Activated CD4-positive, CD25-positive, alpha-beta regulatory T cell treated with anti-CD3 and anti-CD28 coated beads, Interleukin-2, amount 50 U/mL, for 24 hours (primary cell): ENCODE measurements around the gene SCGB2B2.
"Not testable (repeated sequence)": the region's sequence is repeated elsewhere in the genome, so short reads cannot be mapped to it uniquely, and the experiment has no call there.

Source experiments
- ATAC-seq, 2 donors: fragments of 150-1000 bp; cut with Tn5 transposase; one replicate each; pipeline ENCODE4 v1.10.0; 2021; ENCODE audit warnings: mild to moderate bottlenecking in 1 of 2, moderate library complexity in 1 of 2

SCGB2B2 gene, protein sequence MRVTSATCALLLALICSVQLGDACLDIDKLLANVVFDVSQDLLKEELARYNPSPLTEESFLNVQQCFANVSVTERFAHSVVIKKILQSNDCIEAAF

GRCh38 chr19:34676697-34677385 lies at the start of gene SCGB2B2:
Gene SCGB2B2, minus strand, starts transcription at chr19:34677159. Its CDS starts 82,596 bp downstream, at chr19:34594563.
- peak; percentile 72 to 79 for ATAC-seq

DNA sequence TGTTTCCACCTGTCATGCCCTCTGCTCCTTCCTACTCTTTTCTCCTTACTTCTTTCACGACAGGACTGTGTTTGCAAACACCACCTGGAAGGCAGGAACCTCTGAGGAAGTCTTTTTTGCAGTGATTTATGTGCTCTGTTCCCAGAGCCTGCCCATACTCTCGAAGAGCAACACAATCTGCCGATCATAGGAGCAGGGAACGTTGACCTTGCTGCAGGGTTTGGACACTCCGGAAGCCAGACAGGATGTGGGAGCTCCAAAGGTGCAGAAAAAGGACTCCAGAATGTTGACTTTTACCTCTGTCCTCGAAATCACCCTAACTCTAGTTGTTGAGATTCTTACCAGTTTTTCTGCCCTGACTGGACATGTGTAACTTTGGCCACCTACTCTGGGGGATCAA lies 48.4 kb upstream of the SCGB2B2 start:
- no peak for ATAC-seq

- no peak for ATAC-seq
These were observed 45.4 kb upstream of the SCGB2B2 start for GRCh38 chr19:34722353-34722752.

GRCh38 chr19:34715357-34715756 lies 38.4 kb upstream of the SCGB2B2 start:
- ATAC-seq, result no peak

DNA sequence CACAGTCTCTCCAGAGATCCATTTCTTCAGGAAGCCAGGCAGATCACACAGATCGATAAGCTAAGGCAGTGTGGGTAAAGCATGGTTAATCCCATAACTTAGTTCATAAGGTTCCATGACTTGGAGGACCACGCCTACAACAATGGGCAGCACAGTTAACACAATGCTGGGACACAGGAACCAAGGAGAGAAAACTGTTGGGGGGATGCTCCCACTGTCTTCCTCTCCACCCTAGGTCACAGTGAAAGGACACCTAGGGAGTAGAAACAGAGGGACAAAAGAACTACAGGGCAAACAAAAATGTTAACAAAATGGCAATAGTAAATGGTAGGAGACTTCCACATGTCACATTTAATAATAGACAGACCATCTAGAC lies 36.3 kb upstream of the SCGB2B2 start:
- ATAC-seq, result no peak

DNA sequence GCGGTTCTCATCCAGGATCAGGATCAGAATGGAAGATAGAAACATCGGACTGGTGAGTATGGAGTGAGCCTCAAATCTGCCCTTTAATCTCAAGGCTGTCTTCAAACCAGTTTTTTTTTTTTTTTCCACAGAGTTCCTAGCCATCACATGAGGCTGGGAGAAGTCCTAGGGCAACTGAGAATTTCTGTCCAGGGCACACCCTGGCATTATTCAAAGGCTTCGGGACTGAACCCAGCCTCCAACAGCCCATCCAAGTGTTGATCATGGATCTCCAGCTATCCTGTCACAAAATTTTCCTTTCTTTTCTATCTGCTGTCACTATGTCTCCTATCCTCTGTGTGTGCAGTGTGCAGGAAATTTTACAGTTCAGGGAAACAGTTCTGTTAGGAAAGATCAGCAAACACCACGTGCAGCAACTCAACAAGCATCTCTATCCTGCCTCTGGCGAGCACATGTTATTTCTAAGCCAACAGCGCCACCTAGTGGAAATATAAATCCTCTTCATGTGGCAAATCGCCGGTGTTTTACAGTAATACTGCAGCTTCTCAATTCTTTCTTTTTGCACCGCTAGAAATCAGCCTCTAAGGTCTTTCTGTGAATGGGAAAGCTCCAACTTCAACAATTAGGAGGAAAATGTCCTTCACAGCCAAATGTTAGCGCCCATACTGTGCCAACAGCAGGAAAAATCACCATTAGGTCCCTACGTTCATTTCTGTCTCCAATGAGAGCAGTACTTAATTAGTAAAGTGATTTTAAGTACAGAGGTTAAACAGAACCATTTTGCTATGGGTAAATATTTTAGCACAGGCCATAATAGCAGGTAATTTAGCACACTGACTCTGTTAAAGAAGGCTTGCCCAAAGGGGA lies 35.7 kb upstream of the SCGB2B2 start:
- peak; percentile 43 to 51 for ATAC-seq

DNA sequence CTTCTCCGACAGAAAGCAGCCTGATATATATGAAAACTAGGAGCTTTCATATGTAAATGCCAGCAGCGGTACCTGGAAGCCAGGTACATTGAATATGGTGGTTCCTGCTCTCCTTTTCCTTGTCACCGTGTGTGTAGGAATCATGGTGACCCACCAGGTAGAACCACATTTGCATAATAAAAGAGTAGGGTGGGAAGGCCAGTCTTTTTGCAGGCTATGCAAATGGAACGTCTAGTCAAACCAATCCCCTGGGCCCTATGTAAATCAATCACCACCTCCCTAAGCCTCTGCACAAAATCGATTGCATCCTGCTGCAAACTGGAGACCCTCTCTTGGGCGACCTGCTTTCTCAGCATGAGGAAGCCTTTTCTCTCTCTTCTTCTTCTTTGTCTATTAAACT lies 34.9 kb upstream of the SCGB2B2 start:
- ATAC-seq, result no peak

DNA sequence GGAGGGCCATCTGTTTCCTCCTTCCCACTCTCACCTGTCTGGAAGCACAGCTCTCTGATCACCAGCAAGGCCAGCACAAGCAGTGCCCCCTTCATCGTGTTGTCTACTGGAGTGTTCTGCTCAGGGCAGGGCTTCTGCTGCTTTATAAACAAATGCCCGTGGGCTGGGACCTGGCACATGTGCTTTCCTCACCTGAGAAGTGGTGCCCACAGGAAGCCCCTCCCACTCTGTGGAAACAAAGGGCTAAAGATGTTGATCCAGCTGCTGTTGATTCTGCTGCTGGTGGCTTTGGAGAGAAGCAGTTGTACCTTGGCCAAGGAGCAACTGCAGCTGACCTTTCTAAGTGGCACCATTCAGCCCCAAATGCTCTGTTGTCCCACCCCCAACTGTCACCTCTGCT lies 30.7 kb upstream of the SCGB2B2 start:
- no peak for ATAC-seq

GRCh38 chr19:34692549-34692948 lies 15.6 kb upstream of the SCGB2B2 start:
- no peak for ATAC-seq

DNA sequence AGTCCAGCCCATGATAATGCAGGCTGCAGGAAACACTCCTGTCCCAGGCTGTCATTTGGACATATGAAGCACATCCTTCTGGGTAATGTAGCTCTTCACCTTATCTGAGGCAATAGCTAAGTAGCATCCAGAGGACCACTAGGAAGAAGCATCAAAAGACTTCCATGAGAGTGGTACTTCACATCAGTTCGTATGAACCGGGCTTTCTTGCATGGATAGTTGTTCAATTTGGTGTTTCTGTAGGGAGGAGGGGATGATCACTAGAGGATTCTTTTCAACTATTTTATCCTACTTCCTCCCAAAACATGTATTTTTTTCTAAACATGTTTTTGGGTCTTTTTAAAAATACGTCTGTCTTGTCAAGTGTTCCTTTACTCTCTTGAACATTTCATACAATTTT lies 13.4 kb upstream of the SCGB2B2 start:
- no peak for ATAC-seq

DNA sequence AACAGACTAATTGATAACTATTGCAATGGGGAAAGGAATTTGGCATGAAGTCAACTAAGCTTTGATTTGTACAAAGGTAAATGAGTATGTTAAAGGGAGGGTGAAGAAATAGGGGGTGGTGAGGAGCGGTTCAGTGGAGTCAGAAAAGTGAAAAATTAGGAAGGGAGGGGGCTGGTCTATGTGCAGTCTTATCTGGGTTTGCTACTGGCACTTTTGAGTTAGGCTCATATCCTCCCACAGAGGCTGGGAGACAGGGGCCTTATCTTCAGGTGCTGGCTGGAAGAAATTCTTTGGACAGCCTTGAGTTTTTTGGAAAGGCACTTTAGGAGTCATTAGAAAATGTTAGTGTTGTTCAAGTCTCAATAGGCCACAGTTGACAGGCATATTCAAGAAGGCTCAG lies 11.6 kb upstream of the SCGB2B2 start:
- ATAC-seq, result no peak

DNA sequence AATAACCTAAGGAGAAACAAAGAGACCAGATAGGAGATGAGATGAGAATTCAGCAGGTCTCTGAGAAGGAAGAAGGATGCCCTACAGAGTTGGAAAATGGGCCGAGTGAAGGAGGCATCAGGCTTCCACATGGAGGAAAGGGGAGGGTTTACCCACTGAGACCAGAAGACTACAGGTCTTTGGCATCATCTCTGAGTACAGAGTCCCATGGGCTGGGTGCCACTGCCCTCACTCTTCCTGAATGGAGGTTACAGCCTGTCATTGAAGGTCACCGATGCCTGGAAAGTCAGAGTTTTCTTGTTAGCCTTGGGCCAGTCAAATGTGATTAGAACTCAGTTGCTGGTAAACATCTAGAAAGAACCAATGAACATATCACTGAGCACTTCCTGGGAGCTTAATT lies 10.4 kb upstream of the SCGB2B2 start:
- no peak for ATAC-seq

GRCh38 chr19:34686455-34686854 lies 9.5 kb upstream of the SCGB2B2 start:
- no peak for ATAC-seq

- not testable (repeated sequence) for ATAC-seq
These were observed 8.3 kb upstream of the SCGB2B2 start for GRCh38 chr19:34685266-34685665.

- ATAC-seq, result no peak
These were observed 4.5 kb upstream of the SCGB2B2 start for GRCh38 chr19:34681478-34681877.

DNA sequence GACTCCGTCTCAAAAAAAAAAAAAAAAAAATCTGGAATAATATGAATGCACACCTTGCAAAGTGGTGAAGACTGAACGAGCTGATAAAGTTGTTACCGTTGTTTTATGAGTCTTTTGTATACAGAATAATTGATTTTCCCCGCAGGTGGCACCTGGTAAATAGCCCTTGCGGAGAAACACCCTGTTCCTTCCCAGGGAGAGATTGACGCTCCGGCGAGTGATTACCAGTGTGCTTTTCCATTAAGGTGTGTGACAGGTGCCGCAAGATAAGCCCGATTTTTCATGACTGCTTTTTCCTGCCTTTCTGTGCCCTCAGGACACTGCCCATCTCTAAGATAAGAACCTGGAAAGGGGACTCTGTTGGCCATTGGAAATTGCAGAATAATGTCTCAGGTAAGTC lies 1.5 kb upstream of the SCGB2B2 start:
- no peak for ATAC-seq

DNA sequence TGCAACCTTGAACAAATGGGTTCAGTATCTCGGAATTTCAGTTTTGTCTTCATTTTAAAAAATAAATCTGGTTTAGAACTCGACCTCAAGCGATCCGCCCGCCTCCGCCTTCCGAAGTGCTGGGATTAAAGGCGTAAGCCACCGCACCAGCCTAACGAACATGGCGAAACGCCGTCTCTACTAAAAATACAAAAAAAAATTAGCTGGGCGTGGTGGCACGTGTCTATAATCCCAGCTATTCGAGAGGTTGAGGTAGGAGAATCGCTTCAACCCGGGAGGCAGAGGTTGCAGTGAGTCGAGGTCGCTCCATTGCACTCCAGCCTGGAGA lies 1.1 kb upstream of the SCGB2B2 start:
- ATAC-seq, result no peak

- peak; percentile 91 for ATAC-seq
These were observed 576 bp upstream of the SCGB2B2 start, which contains the start of gene ZNF302 for GRCh38 chr19:34677386-34678084. Gene ZNF302, plus strand, starts transcription at chr19:34677678. Its CDS starts 1,127 bp downstream, at chr19:34678805.

GRCh38 chr19:34675919-34676318 lies 1.0 kb downstream of the SCGB2B2 start:
- ATAC-seq, result no peak

- ATAC-seq, result no peak
These were observed 1.7 kb downstream of the SCGB2B2 start for GRCh38 chr19:34675250-34675649.

- no peak for ATAC-seq
These were observed 3.4 kb downstream of the SCGB2B2 start for GRCh38 chr19:34673590-34673989.

GRCh38 chr19:34671972-34672371 lies 5.0 kb downstream of the SCGB2B2 start:
- no peak for ATAC-seq

GRCh38 chr19:34669305-34669704 lies 7.7 kb downstream of the SCGB2B2 start:
- ATAC-seq, result no peak
